WERI-Rb-1 (cell line): ENCODE data around the gene CADM2.

ENCODE experiments used
- DNase-seq: peaks from one replicate; pipeline ENCODE4 v3.0.0-alpha.2; 2020
- H3K27ac ChIP-seq: fragments of 250-450 bp; sonication (Bioruptor Pico); 2 replicates; pipeline ENCODE4 v1.5.1; 2020; ENCODE audit warnings: mild to moderate bottlenecking, moderate library complexity
- H3K27me3 ChIP-seq: fragments of 250-450 bp; sonication (Bioruptor Pico); 2 replicates; pipeline ENCODE4 v1.5.1; 2021; ENCODE audit warnings: mild to moderate bottlenecking, low read depth, moderate library complexity; ENCODE audit not compliant: insufficient read depth, severe bottlenecking
- H3K36me3 ChIP-seq: fragments of 250-450 bp; sonication (Bioruptor Pico); 2 replicates; pipeline ENCODE4 v1.5.1; 2020; ENCODE audit warnings: mild to moderate bottlenecking, moderate library complexity
- H3K4me3 ChIP-seq: 2 replicates; pipeline ENCODE4 v1.5.1; 2011; ENCODE audit warnings: low read depth, mild to moderate bottlenecking, control low read depth, low read length
- H3K9me3 ChIP-seq: fragments of 250-450 bp; sonication (Bioruptor Pico); 2 replicates; pipeline ENCODE4 v1.5.1; 2021; ENCODE audit warnings: mild to moderate bottlenecking, moderate library complexity; ENCODE audit not compliant: severe bottlenecking
- CTCF ChIP-seq: IDR thresholded peaks from 2 replicates; pipeline ENCODE4 v1.5.1; 2011; ENCODE audit warnings: low read depth, mild to moderate bottlenecking, control low read depth, inconsistent platforms, low read length

Gene CADM2

GRCh38 chr3:85476891-85477495, 518.2 kb downstream of the CADM2 start:
- no peak overlapping the region for H3K4me3 ChIP-seq
- H3K9me3 ChIP-seq, result no peaks in the 10 kb centered on the region
- H3K27me3 ChIP-seq, result no peaks in the 10 kb centered on the region
- DNase-seq, result no peak
- no peak overlapping the region for H3K27ac ChIP-seq
- H3K36me3 ChIP-seq, result no peaks in the 10 kb centered on the region
- no peak for TF ChIP-seq CTCF

GRCh38 chr3:85481411-85482212, 522.8 kb downstream of the CADM2 start:
- no peak for DNase-seq
- no peak overlapping the region for H3K27ac ChIP-seq

GRCh38 chr3:85482213-85482490, 523.4 kb downstream of the CADM2 start:
- H3K36me3 ChIP-seq, result no peaks in the 10 kb centered on the region
- TF ChIP-seq CTCF, result no peak

More at GRCh38 chr3:85481411-85482212, 522.8 kb downstream of the CADM2 start:
- Histone ChIP-seq H3K36me3 (no peaks in the 10 kb centered on the region), H3K27me3 (no peaks in the 10 kb centered on the region), H3K9me3 (no peaks in the 10 kb centered on the region), H3K4me3 (no peak overlapping the region)
- TF ChIP-seq CTCF, result no peak

GRCh38 chr3:85483986-85484385, 525.2 kb downstream of the CADM2 start:
- Histone ChIP-seq H3K4me3 (no peak overlapping the region), H3K27ac (no peak overlapping the region), H3K9me3 (no peaks in the 10 kb centered on the region), H3K36me3 (no peaks in the 10 kb centered on the region), H3K27me3 (no peaks in the 10 kb centered on the region)
- TF ChIP-seq CTCF, result no peak
- no peak for DNase-seq

More at GRCh38 chr3:85482213-85482490, 523.4 kb downstream of the CADM2 start:
- H3K27me3 ChIP-seq, result no peaks in the 10 kb centered on the region
- DNase-seq, result no peak
- no peaks in the 10 kb centered on the region for H3K9me3 ChIP-seq
- no peak overlapping the region for H3K4me3 ChIP-seq
- no peak overlapping the region for H3K27ac ChIP-seq

GRCh38 chr3:85487375-85487774, 528.6 kb downstream of the CADM2 start:
- Histone ChIP-seq H3K27ac (no peak overlapping the region), H3K36me3 (no peaks in the 10 kb centered on the region), H3K4me3 (no peak overlapping the region), H3K9me3 (no peaks in the 10 kb centered on the region), H3K27me3 (no peaks in the 10 kb centered on the region)
- DNase-seq, result no peak
- no peak for TF ChIP-seq CTCF
